ELF-1 (cell line): ENCODE measurements around the gene PLK4.
"Not testable (repeated sequence)": the region's sequence is repeated elsewhere in the genome, so short reads cannot be mapped to it uniquely, and the experiment has no call there.

Experiments used
- DNase-seq: peaks from one replicate; pipeline ENCODE4 v3.0.0-alpha.2; 2016; ENCODE audit warnings: low read depth, low spot score

PLK4 gene

GRCh38 chr4:127905029-127905428 is 24.3 kb downstream of the PLK4 start:
- DNase-seq: peak; percentile 7

DNA sequence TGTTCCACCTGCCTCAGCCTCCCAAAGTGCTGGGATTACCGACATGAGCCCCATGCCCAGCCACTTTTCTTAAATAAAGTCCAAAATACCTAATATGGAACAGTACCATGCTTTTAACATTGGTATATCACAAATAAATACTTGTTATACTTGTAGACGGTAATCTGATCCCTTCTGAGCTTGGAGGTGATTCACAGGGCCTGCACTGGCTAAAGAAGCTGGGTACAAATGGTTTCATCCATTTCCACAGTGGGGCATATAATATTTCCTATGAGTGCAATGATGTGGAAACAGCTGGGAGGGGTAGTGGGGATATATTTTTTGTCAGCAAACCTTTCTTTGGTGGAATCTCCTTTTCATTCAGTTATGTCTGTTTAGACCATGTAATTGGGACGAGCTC is 35.8 kb downstream of the PLK4 start:
- no peak for DNase-seq

GRCh38 chr4:127917151-127917550 is 36.5 kb downstream of the PLK4 start:
- DNase-seq: no peak

DNA sequence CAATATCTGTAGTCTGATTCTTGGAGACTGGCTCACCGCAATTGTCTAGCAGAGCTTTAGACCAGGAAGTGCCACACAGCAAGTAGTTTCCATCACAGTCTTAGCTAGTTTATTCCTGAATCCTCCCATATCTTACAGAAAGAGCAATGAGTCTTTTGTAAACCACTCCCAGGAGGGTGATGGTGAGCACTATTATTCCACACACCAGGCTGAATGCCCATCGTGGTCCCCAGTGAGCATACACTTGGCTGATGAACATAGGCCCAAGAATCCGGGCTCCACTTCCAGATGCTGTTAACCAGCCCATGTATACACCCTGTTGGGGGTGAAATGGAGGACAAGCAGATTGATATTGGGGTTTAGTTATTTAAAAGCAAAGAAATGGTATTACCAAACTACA is 39.8 kb downstream of the PLK4 start:
- no peak for DNase-seq

DNA sequence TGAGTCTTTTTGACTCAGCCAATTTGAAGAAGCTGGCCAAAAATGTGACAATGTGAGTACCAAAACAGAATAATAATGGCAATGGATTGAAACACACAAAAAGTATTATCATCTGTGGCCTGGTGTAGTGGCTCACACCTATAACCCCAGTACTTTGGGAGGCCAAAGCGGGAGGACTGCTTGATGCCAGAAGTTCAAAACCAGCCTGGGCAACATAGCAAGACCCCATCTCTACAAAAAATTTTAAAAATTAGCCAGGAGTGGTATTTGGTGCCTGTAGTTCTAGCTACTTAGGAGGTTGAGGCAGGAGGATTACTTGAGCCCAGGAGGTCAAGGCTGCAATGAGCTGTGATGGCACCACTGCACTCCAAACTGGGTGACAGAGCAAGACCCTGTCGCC is 41.5 kb downstream of the PLK4 start:
- no peak for DNase-seq

- DNase-seq: not testable (repeated sequence)
Measured at GRCh38 chr4:127925720-127926119, 45.0 kb downstream of the PLK4 start.

DNA sequence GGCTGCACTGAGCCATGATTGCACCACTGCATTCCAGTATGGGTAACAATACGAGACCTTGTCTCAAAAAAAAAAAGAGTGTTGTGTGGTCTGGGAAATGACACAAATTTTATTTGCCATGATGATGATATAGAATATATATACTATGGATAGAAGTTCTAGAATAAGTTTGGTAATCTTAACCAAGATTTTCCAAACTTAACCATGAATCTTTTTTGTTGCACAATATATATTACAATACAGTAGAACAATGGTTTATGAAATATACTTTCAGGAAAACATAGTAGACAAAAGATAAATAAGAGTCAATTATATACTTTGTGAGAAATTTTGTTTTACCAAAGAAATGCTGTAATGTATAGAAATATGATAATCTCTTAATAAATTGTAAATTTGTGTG is 49.5 kb downstream of the PLK4 start:
- no peak for DNase-seq

- not testable (repeated sequence) for DNase-seq
Measured at GRCh38 chr4:127931836-127932235, 51.1 kb downstream of the PLK4 start.

GRCh38 chr4:127936974-127937373 is 56.3 kb downstream of the PLK4 start:
- no peak for DNase-seq
